Uterus (tissue), 4 donors: ENCODE measurements around the gene DAB2IP. TPM values are rescaled to one million over a fixed set of nuclear protein-coding genes. Genes with fewer than 3 reads are reported as not detected.

Experiments
- DNase-seq, 2 donors: peaks; one replicate each; pipeline ENCODE4 v3.0.0-alpha.2; 2019 to 2020
- H3K27ac ChIP-seq, 2 donors: fragments of 200-600 bp; sonication (generic); 1 replicate in 1 of 2; 2 replicates in 1 of 2; pipeline ENCODE4 v1.5.1; 2016 to 2018
- H3K27me3 ChIP-seq, 2 donors: fragments of 200-600 bp; sonication (generic); one replicate each; pipeline ENCODE4 v1.5.1; 2018 to 2019; ENCODE audit warnings: control low read depth in 1 of 2
- H3K36me3 ChIP-seq, 2 donors: fragments of 200-600 bp; sonication (generic); one replicate each; pipeline ENCODE4 v1.5.1; 2019; ENCODE audit warnings: control low read depth in 1 of 2
- H3K4me1 ChIP-seq, 2 donors: fragments of 200-600 bp; sonication (generic); one replicate each; pipeline ENCODE4 v1.5.1; 2018 to 2019; ENCODE audit warnings: control low read depth in 1 of 2
- H3K4me3 ChIP-seq, 2 donors: fragments of 200-600 bp; sonication (generic); 1 replicate in 1 of 2; 2 replicates in 1 of 2; pipeline ENCODE4 v1.5.1; 2018 to 2019; ENCODE audit warnings: mild to moderate bottlenecking in 1 of 2
- H3K9me3 ChIP-seq, 2 donors: fragments of 200-600 bp; sonication (generic); one replicate each; pipeline ENCODE4 v1.5.1; 2019; ENCODE audit warnings: control low read depth in 1 of 2
- CTCF ChIP-seq, 4 experiments: fragments of 200-600 bp in 2 of 4; fragments of 450-650 bp in 2 of 4; sonication (generic) in 2 of 4; IDR thresholded peaks; one replicate each; pipeline ENCODE4 v1.5.1; 2016 to 2019; ENCODE audit warnings: antibody characterized with exemption in 4 of 4, mild to moderate bottlenecking in 2 of 4, moderate library complexity in 1 of 4
- POLR2A ChIP-seq, 2 donors: fragments of 450-650 bp; IDR thresholded peaks; one replicate each; pipeline ENCODE4 v1.6.1; 2016; ENCODE audit warnings: antibody characterized with exemption in 2 of 2, mild to moderate bottlenecking in 1 of 2, moderate library complexity in 1 of 2
- intact Hi-C: fragments of 100-400 bp; cut with DNase I; formaldehyde crosslinking; loops from one replicate; pipeline ENCODE4 v1.15.1; 2023; ENCODE audit warnings: low total_unique reads
- total RNA-seq, 4 donors: library from RNA; depleted of rRNA in 3 of 4; stranded (reverse); fragments of >200 nt in 3 of 4; gene quantifications; one replicate each; pipeline versions ENCODE4 v1.1.0 to v1.2.4, GENCODE V29; 2014 to 2023
- donor health status: DM: yes; HTN: yes; CAD: no.

Gene DAB2IP
- total RNA-seq, 4 donors from 2014 or later, result 22.0 to 139 (median 31.6) TPM

- Histone ChIP-seq H3K4me3 (no peak overlapping the region), H3K9me3 (no peaks in the 10 kb centered on the region), H3K27ac (no peak overlapping the region), H3K36me3 (no peaks in the 10 kb centered on the region), H3K4me1 (peaks cover 0 to 5% of the 10 kb centered on the region in 2 donors), H3K27me3 (no peaks in the 10 kb centered on the region)
- TF ChIP-seq CTCF (IDR thresholded peaks at IDR 0.05), result no peak
- no peak for TF ChIP-seq POLR2A (IDR thresholded peaks at IDR 0.05)
- no peak for DNase-seq
- intact Hi-C loops, result no loop called here
Measured at GRCh38 chr9:121815546-121816448, 164.4 kb downstream of the DAB2IP start.

- H3K4me3 ChIP-seq, result no peak overlapping the region
- H3K4me1 ChIP-seq, result peaks cover 0 to 5% of the 10 kb centered on the region in 2 donors
- intact Hi-C loops, result no loop called here
- DNase-seq, result no peak
- H3K36me3 ChIP-seq, result no peaks in the 10 kb centered on the region
- H3K27me3 ChIP-seq, result no peaks in the 10 kb centered on the region
- H3K27ac ChIP-seq, result no peak overlapping the region
- TF ChIP-seq CTCF (IDR thresholded peaks at IDR 0.05), result no peak
- no peak for TF ChIP-seq POLR2A (IDR thresholded peaks at IDR 0.05)
- H3K9me3 ChIP-seq, result no peaks in the 10 kb centered on the region
Measured at GRCh38 chr9:121816449-121816817, 165.0 kb downstream of the DAB2IP start.

GRCh38 chr9:121816845-121817450, 165.5 kb downstream of the DAB2IP start:
- Histone ChIP-seq H3K4me3 (no peak overlapping the region), H3K36me3 (no peaks in the 10 kb centered on the region), H3K9me3 (no peaks in the 10 kb centered on the region), H3K27ac (no peak overlapping the region), H3K27me3 (no peaks in the 10 kb centered on the region), H3K4me1 (peaks cover 0 to 5% of the 10 kb centered on the region in 2 donors)
- intact Hi-C loops, result no loop called here
- no peak for DNase-seq
- TF ChIP-seq POLR2A (IDR thresholded peaks at IDR 0.05) (no peak), CTCF (IDR thresholded peaks at IDR 0.05) (no peak)

- H3K36me3 ChIP-seq, result no peaks in the 10 kb centered on the region
- no peaks in the 10 kb centered on the region for H3K27me3 ChIP-seq
- H3K4me3 ChIP-seq, result no peak overlapping the region
- DNase-seq, result no peak
- peaks cover 0 to 5% of the 10 kb centered on the region in 2 donors for H3K4me1 ChIP-seq
- no peak for TF ChIP-seq POLR2A (IDR thresholded peaks at IDR 0.05)
- no peak for TF ChIP-seq CTCF (IDR thresholded peaks at IDR 0.05)
- intact Hi-C loops, result no loop called here
- no peaks in the 10 kb centered on the region for H3K9me3 ChIP-seq
- H3K27ac ChIP-seq, result no peak overlapping the region
Measured at GRCh38 chr9:121817476-121817875, 166.0 kb downstream of the DAB2IP start.

- no peak overlapping the region for H3K4me3 ChIP-seq
- no peaks in the 10 kb centered on the region for H3K36me3 ChIP-seq
- no peak for TF ChIP-seq CTCF (IDR thresholded peaks at IDR 0.05)
- TF ChIP-seq POLR2A (IDR thresholded peaks at IDR 0.05), result no peak
- intact Hi-C loops, result no loop called here
- H3K27me3 ChIP-seq, result no peaks in the 10 kb centered on the region
- no peak overlapping the region for H3K27ac ChIP-seq
- no peak for DNase-seq
- H3K4me1 ChIP-seq, result peaks cover 0 to 5% of the 10 kb centered on the region in 2 donors
- no peaks in the 10 kb centered on the region for H3K9me3 ChIP-seq
Measured at GRCh38 chr9:121818016-121818661, 166.7 kb downstream of the DAB2IP start.
